Liver (tissue), 3 donors: Measurements from ENCODE around the gene PPP4R3A.

ENCODE experiments used
- ATF3 ChIP-seq: IDR thresholded peaks from 2 replicates; pipeline ENCODE4 v1.6.1; 2016; ENCODE audit warnings: antibody characterized with exemption
- GABPA ChIP-seq, 2 donors: IDR thresholded peaks in 1 of 2; conservative IDR thresholded peaks in 1 of 2; 2 replicates each; pipeline ENCODE4 v1.6.1; 2016; ENCODE audit warnings: antibody characterized with exemption in 2 of 2, mild to moderate bottlenecking in 1 of 2, moderate library complexity in 1 of 2
- RAD21 ChIP-seq, 2 donors: IDR thresholded peaks; 2 replicates each; pipeline ENCODE4 v1.6.1; 2016; ENCODE audit warnings: antibody characterized with exemption in 2 of 2, mild to moderate bottlenecking in 2 of 2
- SP1 ChIP-seq: IDR thresholded peaks from 2 replicates; pipeline ENCODE4 v1.6.1; 2018; ENCODE audit warnings: antibody characterized with exemption, mild to moderate bottlenecking
- YY1 ChIP-seq: IDR thresholded peaks from 2 replicates; pipeline ENCODE4 v1.6.1; 2016; ENCODE audit warnings: antibody characterized with exemption, mild to moderate bottlenecking
- ZBTB33 ChIP-seq: IDR thresholded peaks from 2 replicates; pipeline ENCODE4 v1.6.1; 2016; ENCODE audit warnings: antibody characterized with exemption
- TF ChIP-seq, protein P1 (sequence below): fragments of 150-350 bp; IDR thresholded peaks from 2 replicates; pipeline ENCODE4 v1.5.1; 2017; ENCODE audit warnings: improper control_type of control experiment, low read depth, low read length; ENCODE audit not compliant: missing input control
- donor health status: healthy.
- donor health status: healthy.

DNA sequence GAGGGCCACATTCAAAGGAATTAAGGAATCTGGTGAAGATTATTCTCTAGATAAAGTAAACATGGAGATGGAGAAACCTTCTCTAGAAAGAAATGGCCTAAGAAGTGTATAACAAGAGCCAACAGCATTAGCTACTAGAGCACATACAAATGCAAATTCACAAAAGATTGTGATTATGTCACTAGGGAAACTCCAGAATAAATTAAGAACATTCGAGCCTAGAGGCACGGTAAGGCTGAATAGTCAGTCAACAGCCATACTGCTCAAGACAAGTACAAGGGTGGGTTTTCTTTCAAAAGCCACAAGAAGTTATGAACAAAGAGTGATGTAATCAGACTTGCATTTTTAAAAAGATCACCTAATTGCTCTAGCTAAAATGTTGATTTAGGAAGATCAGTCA, 25.4 kb downstream of the PPP4R3A start:
- TF ChIP-seq ZBTB33 (no peak), RAD21 (IDR thresholded peaks at IDR 0.05) (no peak), YY1 (no peak), SP1 (no peak), ATF3 (no peak), GABPA (IDR thresholded peaks at IDR 0.05 in 1 of 2, conservative IDR thresholded peaks at IDR 0.05 in 1 of 2) (no peak)
- TF ChIP-seq, protein P1, sequence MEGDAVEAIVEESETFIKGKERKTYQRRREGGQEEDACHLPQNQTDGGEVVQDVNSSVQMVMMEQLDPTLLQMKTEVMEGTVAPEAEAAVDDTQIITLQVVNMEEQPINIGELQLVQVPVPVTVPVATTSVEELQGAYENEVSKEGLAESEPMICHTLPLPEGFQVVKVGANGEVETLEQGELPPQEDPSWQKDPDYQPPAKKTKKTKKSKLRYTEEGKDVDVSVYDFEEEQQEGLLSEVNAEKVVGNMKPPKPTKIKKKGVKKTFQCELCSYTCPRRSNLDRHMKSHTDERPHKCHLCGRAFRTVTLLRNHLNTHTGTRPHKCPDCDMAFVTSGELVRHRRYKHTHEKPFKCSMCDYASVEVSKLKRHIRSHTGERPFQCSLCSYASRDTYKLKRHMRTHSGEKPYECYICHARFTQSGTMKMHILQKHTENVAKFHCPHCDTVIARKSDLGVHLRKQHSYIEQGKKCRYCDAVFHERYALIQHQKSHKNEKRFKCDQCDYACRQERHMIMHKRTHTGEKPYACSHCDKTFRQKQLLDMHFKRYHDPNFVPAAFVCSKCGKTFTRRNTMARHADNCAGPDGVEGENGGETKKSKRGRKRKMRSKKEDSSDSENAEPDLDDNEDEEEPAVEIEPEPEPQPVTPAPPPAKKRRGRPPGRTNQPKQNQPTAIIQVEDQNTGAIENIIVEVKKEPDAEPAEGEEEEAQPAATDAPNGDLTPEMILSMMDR: no peak
